Kidney epithelial cell (primary cell): ENCODE measurements around the gene NCOR2. TPM values are rescaled to one million over a fixed set of nuclear protein-coding genes. Genes with fewer than 3 reads are reported as not detected.

Source experiments
- DNase-seq: peaks from one replicate; pipeline ENCODE4 v3.0.0-alpha.2; 2010; ENCODE audit warnings: low read depth
- H3K27me3 ChIP-seq: 2 replicates; pipeline ENCODE4 v1.6.0; 2011; ENCODE audit warnings: low read length; ENCODE audit not compliant: control insufficient read depth, insufficient read depth
- H3K36me3 ChIP-seq: 2 replicates; pipeline ENCODE4 v1.5.1; 2011; ENCODE audit warnings: low read length; ENCODE audit not compliant: control insufficient read depth, insufficient read depth
- H3K4me3 ChIP-seq: 2 replicates; pipeline ENCODE4 v1.5.1; 2011; ENCODE audit warnings: low read depth, mild to moderate bottlenecking, control low read depth, low read length
- total RNA-seq: library from RNA; depleted of rRNA; stranded (reverse); fragments of >200 nt; gene quantifications from 2 replicates; pipeline ENCODE4 v1.2.3, GENCODE V29; 2015
- TF ChIP-seq, protein P1 (sequence below): IDR thresholded peaks from 2 replicates; pipeline ENCODE4 v1.5.1; 2011; ENCODE audit warnings: mild to moderate bottlenecking, moderate library complexity, low read length, control low read depth, inconsistent platforms; ENCODE audit not compliant: insufficient read depth, poor library complexity, severe bottlenecking

NCOR2 gene
- total RNA-seq, 1 donor from 2014 or later, result 113 TPM

DNA sequence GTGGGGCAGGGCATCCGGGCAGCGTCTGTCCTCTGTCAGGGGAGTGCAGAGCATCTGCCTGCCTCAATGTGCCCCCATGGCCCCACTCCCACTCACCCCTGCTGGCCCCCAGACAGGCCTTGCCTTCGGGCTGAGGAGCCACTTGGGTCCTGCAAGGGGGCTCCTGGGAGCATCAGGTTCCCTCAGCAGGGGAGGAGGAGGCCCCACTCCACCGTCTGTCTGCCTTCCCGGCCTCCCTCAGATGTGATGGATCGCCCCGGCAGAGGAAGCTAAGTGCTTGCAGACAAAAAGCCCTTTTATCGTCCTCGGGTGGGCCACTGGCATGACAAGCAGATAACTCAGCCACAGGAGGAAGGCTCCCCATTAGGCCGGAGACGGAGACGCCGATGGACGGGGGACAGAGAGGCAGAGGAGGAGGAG lies 35.1 kb downstream of the NCOR2 start:
- no peaks in the 10 kb centered on the region for H3K27me3 ChIP-seq
- TF ChIP-seq, protein P1, sequence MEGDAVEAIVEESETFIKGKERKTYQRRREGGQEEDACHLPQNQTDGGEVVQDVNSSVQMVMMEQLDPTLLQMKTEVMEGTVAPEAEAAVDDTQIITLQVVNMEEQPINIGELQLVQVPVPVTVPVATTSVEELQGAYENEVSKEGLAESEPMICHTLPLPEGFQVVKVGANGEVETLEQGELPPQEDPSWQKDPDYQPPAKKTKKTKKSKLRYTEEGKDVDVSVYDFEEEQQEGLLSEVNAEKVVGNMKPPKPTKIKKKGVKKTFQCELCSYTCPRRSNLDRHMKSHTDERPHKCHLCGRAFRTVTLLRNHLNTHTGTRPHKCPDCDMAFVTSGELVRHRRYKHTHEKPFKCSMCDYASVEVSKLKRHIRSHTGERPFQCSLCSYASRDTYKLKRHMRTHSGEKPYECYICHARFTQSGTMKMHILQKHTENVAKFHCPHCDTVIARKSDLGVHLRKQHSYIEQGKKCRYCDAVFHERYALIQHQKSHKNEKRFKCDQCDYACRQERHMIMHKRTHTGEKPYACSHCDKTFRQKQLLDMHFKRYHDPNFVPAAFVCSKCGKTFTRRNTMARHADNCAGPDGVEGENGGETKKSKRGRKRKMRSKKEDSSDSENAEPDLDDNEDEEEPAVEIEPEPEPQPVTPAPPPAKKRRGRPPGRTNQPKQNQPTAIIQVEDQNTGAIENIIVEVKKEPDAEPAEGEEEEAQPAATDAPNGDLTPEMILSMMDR, result no peak
- DNase-seq, result no peak
- H3K4me3 ChIP-seq, result no peak overlapping the region
- no peaks in the 10 kb centered on the region for H3K36me3 ChIP-seq

DNA sequence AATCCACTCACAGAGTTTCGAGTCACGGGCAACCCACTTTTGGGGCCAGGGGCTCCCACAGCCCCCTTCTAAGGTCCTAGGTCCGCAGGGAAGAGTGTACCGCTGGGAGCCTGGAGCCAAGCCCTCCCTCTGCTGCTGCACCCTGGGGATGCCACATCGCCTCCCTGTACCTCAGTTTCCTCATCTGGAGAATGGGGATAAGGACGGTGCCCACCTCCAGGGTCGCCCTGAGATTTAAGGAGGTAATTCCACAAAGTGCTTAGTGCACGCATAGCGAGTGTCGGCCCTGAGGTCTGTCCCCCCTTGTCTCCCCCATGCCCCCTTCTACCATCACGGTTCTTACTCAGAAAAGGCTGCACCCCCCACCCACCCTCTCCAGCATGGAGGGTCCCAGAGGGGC lies 35.5 kb downstream of the NCOR2 start:
- H3K36me3 ChIP-seq, result no peaks in the 10 kb centered on the region

DNA sequence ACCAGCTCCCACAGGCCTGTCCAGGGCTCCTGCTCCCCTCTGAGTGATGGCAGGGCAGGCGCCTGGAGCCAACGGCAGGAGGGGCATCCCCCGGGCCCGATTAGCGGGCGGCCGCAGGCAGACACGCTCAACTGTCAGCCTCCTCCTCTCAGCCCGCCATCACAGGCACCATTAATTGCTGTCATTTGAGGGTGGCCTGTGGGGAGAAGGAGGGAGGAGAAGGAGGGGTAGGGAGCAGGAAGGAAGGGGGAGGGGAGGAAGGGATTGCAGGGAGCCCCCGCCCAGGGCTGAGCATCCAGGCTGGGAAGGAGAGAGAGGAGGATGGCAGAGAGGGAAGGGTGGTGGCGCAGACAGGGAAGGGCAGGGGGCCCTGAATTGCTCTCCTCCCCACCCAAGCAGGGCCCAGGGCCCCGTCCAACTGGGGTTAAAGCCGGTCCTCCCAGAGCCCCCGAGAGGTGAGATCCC lies 36.1 kb downstream of the NCOR2 start:
- Histone ChIP-seq H3K27me3 (no peaks in the 10 kb centered on the region), H3K4me3 (no peak overlapping the region), H3K36me3 (no peaks in the 10 kb centered on the region)
- TF ChIP-seq, protein P1, result no peak
- no peak for DNase-seq

More for the DNA sequence above, 35.5 kb downstream of the NCOR2 start:
- Histone ChIP-seq H3K4me3 (no peak overlapping the region), H3K27me3 (no peaks in the 10 kb centered on the region)
- no peak for DNase-seq
- TF ChIP-seq, protein P1, result no peak

DNA sequence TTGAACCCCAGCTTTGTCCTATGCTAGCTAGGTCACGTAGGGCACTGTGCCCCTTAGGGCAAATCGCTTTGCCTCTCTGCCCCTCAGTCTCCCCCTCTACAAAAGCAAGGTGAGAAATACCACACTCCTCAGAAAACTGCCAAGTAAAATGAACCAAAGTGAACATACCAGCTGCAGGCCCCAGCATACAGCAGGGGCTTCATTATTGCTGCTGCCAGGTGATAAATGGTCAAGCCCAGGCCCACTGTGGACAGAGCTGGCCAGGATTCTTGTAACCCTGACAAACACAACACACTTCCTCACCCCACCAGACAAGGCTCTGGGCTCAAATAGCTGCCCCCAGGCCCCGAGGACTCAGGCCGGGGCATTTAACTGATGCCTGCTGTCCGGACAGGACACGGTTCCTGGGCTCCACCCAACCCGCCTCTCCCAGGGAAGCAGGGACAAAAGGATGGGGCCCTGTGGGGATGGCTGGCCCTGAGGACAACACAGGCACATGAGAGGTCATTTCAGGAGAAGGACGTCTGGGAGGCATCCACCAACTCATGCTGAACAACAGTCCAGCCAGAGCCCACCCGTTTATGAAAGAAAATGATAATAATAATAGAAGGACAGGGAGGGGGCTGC lies 36.7 kb downstream of the NCOR2 start:
- Histone ChIP-seq H3K4me3 (no peak overlapping the region), H3K36me3 (no peaks in the 10 kb centered on the region), H3K27me3 (no peaks in the 10 kb centered on the region)
- TF ChIP-seq, protein P1, result no peak
- no peak for DNase-seq

DNA sequence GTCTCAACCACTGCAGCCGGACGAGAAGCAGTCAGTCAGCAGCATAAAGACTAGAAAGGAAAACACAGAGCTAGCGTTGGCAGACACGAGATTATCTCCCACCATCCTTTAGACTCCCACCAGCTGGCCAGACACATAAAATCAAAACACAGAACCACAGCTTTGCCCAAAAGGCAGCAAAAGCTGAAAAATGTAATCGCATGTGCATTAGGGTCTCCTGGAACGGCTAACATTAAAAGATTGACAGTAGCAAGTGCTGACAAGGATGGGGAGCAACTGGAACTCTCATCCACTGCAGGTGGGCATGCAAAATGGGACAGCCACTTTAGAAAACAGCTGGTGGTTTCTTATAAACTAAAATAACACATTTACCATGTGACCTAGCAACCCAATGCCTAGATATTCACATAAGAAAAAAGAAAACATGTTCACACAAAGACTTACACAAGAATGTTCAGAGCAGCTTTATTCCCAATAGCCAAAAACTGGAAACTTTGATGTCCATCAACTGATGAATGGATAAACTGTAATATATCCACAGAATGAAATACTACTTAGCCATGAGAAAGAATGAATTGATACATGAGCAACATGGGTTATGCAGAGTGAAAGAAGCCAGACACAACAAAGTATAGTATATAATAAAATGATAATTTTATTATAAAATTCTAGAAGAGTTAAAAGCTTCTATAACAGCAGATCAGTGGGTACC lies 37.7 kb downstream of the NCOR2 start:
- TF ChIP-seq, protein P1, result no peak
- H3K4me3 ChIP-seq, result no peak overlapping the region
- no peak for DNase-seq

More for the DNA sequence above, 37.7 kb downstream of the NCOR2 start:
- H3K36me3 ChIP-seq, result no peaks in the 10 kb centered on the region
- H3K27me3 ChIP-seq, result no peaks in the 10 kb centered on the region
